Peyer's patch (tissue), 4 donors: Measurements from ENCODE around the gene ZNF678. TPM values are rescaled to one million over a fixed set of nuclear protein-coding genes. Genes with fewer than 3 reads are reported as not detected.

ENCODE experiments used
- DNase-seq, 3 donors: peaks; one replicate each; pipeline ENCODE4 v3.0.0-alpha.2; 2017 to 2019
- H3K27ac ChIP-seq, 4 donors: fragments of 200-600 bp; sonication (generic); one replicate each; pipeline ENCODE4 v1.5.1; 2016 to 2019
- H3K27me3 ChIP-seq, 2 donors: fragments of 200-600 bp; sonication (generic); one replicate each; pipeline ENCODE4 v1.5.1; 2019
- H3K36me3 ChIP-seq, 3 donors: fragments of 200-600 bp; sonication (generic); one replicate each; pipeline ENCODE4 v1.5.1; 2016 to 2019
- H3K4me1 ChIP-seq, 4 donors: fragments of 200-600 bp; sonication (generic); one replicate each; pipeline ENCODE4 v1.5.1; 2016 to 2019
- H3K4me3 ChIP-seq, 4 donors: fragments of 200-600 bp; sonication (generic); 1 replicate in 3 of 4; 2 replicates in 1 of 4; pipeline ENCODE4 v1.5.1; 2016 to 2019; ENCODE audit warnings: mild to moderate bottlenecking in 1 of 4
- H3K9me3 ChIP-seq, 4 donors: fragments of 200-600 bp; sonication (generic); one replicate each; pipeline ENCODE4 v1.5.1; 2016 to 2019; ENCODE audit warnings: mild to moderate bottlenecking in 1 of 4
- CTCF ChIP-seq, 6 experiments: fragments of 450-650 bp in 4 of 6; fragments of 200-600 bp in 2 of 6; sonication (generic) in 1 of 6; IDR thresholded peaks; one replicate each; pipeline ENCODE4 v1.5.1; 2017 to 2019; ENCODE audit warnings: antibody characterized with exemption in 6 of 6, mild to moderate bottlenecking in 3 of 6, moderate library complexity in 1 of 6
- POLR2A ChIP-seq, 2 donors: fragments of 450-650 bp; IDR thresholded peaks; one replicate each; pipeline ENCODE4 v1.5.1; 2017; ENCODE audit warnings: antibody characterized with exemption in 2 of 2, mild to moderate bottlenecking in 2 of 2, moderate library complexity in 2 of 2
- total RNA-seq, 4 donors: library from RNA; depleted of rRNA; stranded (reverse); fragments of >200 nt; gene quantifications; one replicate each; pipeline ENCODE4 v1.1.0, GENCODE V29; 2016

ZNF678 gene
- total RNA-seq, 4 donors from 2014 or later = 3.9 to 32.2 (median 10.6) TPM

GRCh38 chr1:227654858-227655752, 91.7 kb downstream of the ZNF678 start:
- TF ChIP-seq CTCF (IDR thresholded peaks at IDR 0.05) (no peak), POLR2A (IDR thresholded peaks at IDR 0.05) (no peak)
- H3K9me3 ChIP-seq = peaks cover 7 to 97% (median 32%) of the 10 kb centered on the region in 4 donors
- no peak overlapping the region for H3K27ac ChIP-seq
- H3K27me3 ChIP-seq = no peaks in the 10 kb centered on the region
- no peak overlapping the region for H3K4me3 ChIP-seq
- peaks cover 0 to 39% (median 3%) of the 10 kb centered on the region in 3 donors for H3K36me3 ChIP-seq
- no peaks in the 10 kb centered on the region for H3K4me1 ChIP-seq
- no peak for DNase-seq

GRCh38 chr1:227661495-227661894, 98.1 kb downstream of the ZNF678 start:
- no peaks in the 10 kb centered on the region for H3K4me1 ChIP-seq
- TF ChIP-seq POLR2A (IDR thresholded peaks at IDR 0.05) = no peak
- TF ChIP-seq CTCF (IDR thresholded peaks at IDR 0.05) = no peak
- H3K9me3 ChIP-seq = peaks cover 0 to 92% (median 24%) of the 10 kb centered on the region in 4 donors
- DNase-seq = no peak
- H3K4me3 ChIP-seq = no peak overlapping the region
- no peak overlapping the region for H3K27ac ChIP-seq
- no peaks in the 10 kb centered on the region for H3K27me3 ChIP-seq
- H3K36me3 ChIP-seq = no peaks in the 10 kb centered on the region

GRCh38 chr1:227662933-227663332, 99.6 kb downstream of the ZNF678 start:
- TF ChIP-seq POLR2A (IDR thresholded peaks at IDR 0.05) = no peak
- TF ChIP-seq CTCF (IDR thresholded peaks at IDR 0.05) = no peak
- H3K4me3 ChIP-seq = no peak overlapping the region
- DNase-seq = no peak
- H3K27ac ChIP-seq = no peak overlapping the region
- no peaks in the 10 kb centered on the region for H3K27me3 ChIP-seq
- no peaks in the 10 kb centered on the region for H3K36me3 ChIP-seq
- H3K9me3 ChIP-seq = peaks cover 0 to 90% (median 22%) of the 10 kb centered on the region in 4 donors
- no peaks in the 10 kb centered on the region for H3K4me1 ChIP-seq

- Histone ChIP-seq H3K9me3 (peaks cover 0 to 93% (median 19%) of the 10 kb centered on the region in 4 donors), H3K4me1 (no peaks in the 10 kb centered on the region), H3K27me3 (no peaks in the 10 kb centered on the region), H3K27ac (no peak overlapping the region), H3K4me3 (no peak overlapping the region), H3K36me3 (no peaks in the 10 kb centered on the region)
- DNase-seq = no peak
- TF ChIP-seq CTCF (IDR thresholded peaks at IDR 0.05) (no peak), POLR2A (IDR thresholded peaks at IDR 0.05) (no peak)
Observed at GRCh38 chr1:227666286-227666685, 102.9 kb downstream of the ZNF678 start.

GRCh38 chr1:227673441-227673840, 110.1 kb downstream of the ZNF678 start:
- peaks cover 0 to 73% (median 12%) of the 10 kb centered on the region in 4 donors for H3K9me3 ChIP-seq
- no peak for TF ChIP-seq POLR2A (IDR thresholded peaks at IDR 0.05)
- TF ChIP-seq CTCF (IDR thresholded peaks at IDR 0.05) = no peak
- no peak for DNase-seq
- H3K27ac ChIP-seq = no peak overlapping the region
- H3K4me3 ChIP-seq = no peak overlapping the region
- no peaks in the 10 kb centered on the region for H3K4me1 ChIP-seq
- no peaks in the 10 kb centered on the region for H3K36me3 ChIP-seq
- no peaks in the 10 kb centered on the region for H3K27me3 ChIP-seq
